Embryonic facial prominence (tissue), 1 donor: ENCODE data around the gene SGSM1.
A peak's percentile ranks its signal among the peaks of the same experiment; 100 is the strongest.

Experiments
- DNase-seq: peaks from one replicate; pipeline ENCODE4 v3.0.0-alpha.2; 2016; ENCODE audit errors: extremely low spot score

Gene SGSM1

GRCh38 chr22:24950272-24950902 is 144.4 kb downstream of the SGSM1 start:
- DNase-seq, result no peak

- peak; percentile 41 for DNase-seq
Observed at GRCh38 chr22:24951942-24952836, 146.2 kb downstream of the SGSM1 start, which contains the start of gene KIAA1671. Gene KIAA1671, plus strand, starts transcription at chr22:24952716. Its CDS starts 75,284 bp downstream, at chr22:25028000.

GRCh38 chr22:24952837-24953383 is 146.9 kb downstream of the SGSM1 start:
- no peak for DNase-seq

GRCh38 chr22:24953384-24954113 is 147.5 kb downstream of the SGSM1 start:
- DNase-seq, result no peak

- DNase-seq, result no peak
Observed at GRCh38 chr22:24954114-24954463, 148.1 kb downstream of the SGSM1 start.

GRCh38 chr22:24954856-24955255 is 148.8 kb downstream of the SGSM1 start:
- DNase-seq, result no peak

- DNase-seq, result no peak
Observed at GRCh38 chr22:24957043-24957442, 151.0 kb downstream of the SGSM1 start.

- DNase-seq, result no peak
Observed at GRCh38 chr22:24961217-24961844, 155.3 kb downstream of the SGSM1 start.

GRCh38 chr22:24962094-24962493 is 156.1 kb downstream of the SGSM1 start:
- no peak for DNase-seq

GRCh38 chr22:24962835-24963234 is 156.8 kb downstream of the SGSM1 start:
- no peak for DNase-seq

GRCh38 chr22:24964441-24964840 is 158.4 kb downstream of the SGSM1 start:
- DNase-seq, result no peak

GRCh38 chr22:24965822-24966626 is 160.0 kb downstream of the SGSM1 start:
- no peak for DNase-seq

- DNase-seq, result no peak
Observed at GRCh38 chr22:24968066-24968561, 162.1 kb downstream of the SGSM1 start.

- no peak for DNase-seq
Observed at GRCh38 chr22:24969560-24970301, 163.7 kb downstream of the SGSM1 start.

GRCh38 chr22:24972369-24972768 is 166.4 kb downstream of the SGSM1 start:
- no peak for DNase-seq

- no peak for DNase-seq
Observed at GRCh38 chr22:24973872-24974271, 167.9 kb downstream of the SGSM1 start.

- no peak for DNase-seq
Observed at GRCh38 chr22:24975125-24975640, 169.2 kb downstream of the SGSM1 start.

GRCh38 chr22:24975813-24976341 is 169.9 kb downstream of the SGSM1 start:
- no peak for DNase-seq

- no peak for DNase-seq
Observed at GRCh38 chr22:24976442-24977218, 170.6 kb downstream of the SGSM1 start.
